Stimulated activated CD8-positive, alpha-beta memory T cell treated with anti-CD3 and anti-CD28 coated beads, Interleukin-4, amount 100 ng/mL, for 4 hours (primary cell): ENCODE measurements around the gene KLHL6.
"Not testable (repeated sequence)": the region's sequence is repeated elsewhere in the genome, so short reads cannot be mapped to it uniquely, and the experiment has no call there.

ENCODE experiments used
- DNase-seq, 2 donors: peaks; one replicate each; pipeline ENCODE4 v3.0.0-alpha.2; 2020; ENCODE audit warnings: low read depth in 2 of 2, low spot score in 1 of 2

KLHL6 gene

GRCh38 chr3:183555541-183556081 is at the start of gene KLHL6:
KLHL6 (minus strand) TSS chr3:183555706; CDS start chr3:183555653, 53 bp downstream.
- DNase-seq: peak; percentile 46 to 57

GRCh38 chr3:183597959-183598358 is 42.5 kb upstream of the KLHL6 start:
- DNase-seq: no peak

GRCh38 chr3:183594636-183595035 is 39.1 kb upstream of the KLHL6 start:
- no peak for DNase-seq

- DNase-seq: no peak
These were observed 37.3 kb upstream of the KLHL6 start for GRCh38 chr3:183592821-183593220.

- no peak for DNase-seq
These were observed 36.5 kb upstream of the KLHL6 start for GRCh38 chr3:183591881-183592521.

GRCh38 chr3:183590442-183590841 is 34.9 kb upstream of the KLHL6 start:
- DNase-seq: no peak

- no peak for DNase-seq
These were observed 31.8 kb upstream of the KLHL6 start for GRCh38 chr3:183587336-183587735.

- no peak for DNase-seq
These were observed 31.0 kb upstream of the KLHL6 start for GRCh38 chr3:183586477-183586876.

GRCh38 chr3:183584914-183585280 is 29.4 kb upstream of the KLHL6 start:
- DNase-seq: no peak

GRCh38 chr3:183584246-183584913 is 28.9 kb upstream of the KLHL6 start:
- DNase-seq: no peak

- DNase-seq: no peak
These were observed 28.1 kb upstream of the KLHL6 start for GRCh38 chr3:183583331-183584245.

GRCh38 chr3:183582161-183582560 is 26.7 kb upstream of the KLHL6 start:
- DNase-seq: no peak

GRCh38 chr3:183581496-183582155 is 26.1 kb upstream of the KLHL6 start:
- no peak for DNase-seq

- DNase-seq: no peak
These were observed 24.7 kb upstream of the KLHL6 start for GRCh38 chr3:183579967-183580900.

- no peak for DNase-seq
These were observed 22.7 kb upstream of the KLHL6 start for GRCh38 chr3:183578179-183578578.

- no peak for DNase-seq
These were observed 21.8 kb upstream of the KLHL6 start for GRCh38 chr3:183577346-183577745.

- no peak for DNase-seq
These were observed 21.1 kb upstream of the KLHL6 start for GRCh38 chr3:183576487-183577107.

GRCh38 chr3:183572935-183573334 is 17.4 kb upstream of the KLHL6 start:
- DNase-seq: no peak

GRCh38 chr3:183570191-183570590 is 14.7 kb upstream of the KLHL6 start:
- not testable (repeated sequence) for DNase-seq

- DNase-seq: no peak
These were observed 11.4 kb upstream of the KLHL6 start for GRCh38 chr3:183566880-183567279.
